Skeletal muscle tissue (tissue), 4 donors: ENCODE measurements around the gene MEOX1. TPM values are rescaled to one million over a fixed set of nuclear protein-coding genes. Genes with fewer than 3 reads are reported as not detected.

Source experiments
- H3K27ac ChIP-seq: one replicate; pipeline ENCODE4 v1.7.0; 2013; ENCODE audit warnings: mild to moderate bottlenecking, low read depth, low read length, inconsistent platforms
- H3K27me3 ChIP-seq, 3 donors: one replicate each; pipeline ENCODE4 v1.7.0; 2013; ENCODE audit warnings: low read length in 3 of 3; ENCODE audit not compliant: control insufficient read depth in 3 of 3, insufficient read depth in 3 of 3
- H3K36me3 ChIP-seq, 3 donors: one replicate each; pipeline ENCODE4 v1.7.0; 2013; ENCODE audit warnings: low read length in 3 of 3; ENCODE audit not compliant: control insufficient read depth in 3 of 3, insufficient read depth in 3 of 3
- H3K4me1 ChIP-seq, 3 donors: one replicate each; pipeline ENCODE4 v1.7.0; 2013; ENCODE audit warnings: low read length in 3 of 3, mild to moderate bottlenecking in 3 of 3; ENCODE audit not compliant: control insufficient read depth in 3 of 3, insufficient read depth in 3 of 3
- H3K4me3 ChIP-seq, 3 donors: one replicate each; pipeline ENCODE4 v1.7.0; 2013; ENCODE audit warnings: low read length in 3 of 3
- H3K9ac ChIP-seq, 3 donors: one replicate each; pipeline ENCODE4 v1.7.0; 2013; ENCODE audit warnings: low read length in 3 of 3, mild to moderate bottlenecking in 3 of 3, moderate library complexity in 2 of 3, low read depth in 1 of 3
- H3K9me3 ChIP-seq, 3 donors: one replicate each; pipeline ENCODE4 v1.7.0; 2013; ENCODE audit warnings: low read length in 3 of 3; ENCODE audit not compliant: control insufficient read depth in 3 of 3
- total RNA-seq: library from RNA; depleted of rRNA; stranded (reverse); fragments of >200 nt; gene quantifications from one replicate; pipeline ENCODE4 v1.2.3, GENCODE V29; 2014
- donor health status: Osteomylitis.

MEOX1 gene
- total RNA-seq, 1 donor from 2014 or later = 12.5 TPM

DNA sequence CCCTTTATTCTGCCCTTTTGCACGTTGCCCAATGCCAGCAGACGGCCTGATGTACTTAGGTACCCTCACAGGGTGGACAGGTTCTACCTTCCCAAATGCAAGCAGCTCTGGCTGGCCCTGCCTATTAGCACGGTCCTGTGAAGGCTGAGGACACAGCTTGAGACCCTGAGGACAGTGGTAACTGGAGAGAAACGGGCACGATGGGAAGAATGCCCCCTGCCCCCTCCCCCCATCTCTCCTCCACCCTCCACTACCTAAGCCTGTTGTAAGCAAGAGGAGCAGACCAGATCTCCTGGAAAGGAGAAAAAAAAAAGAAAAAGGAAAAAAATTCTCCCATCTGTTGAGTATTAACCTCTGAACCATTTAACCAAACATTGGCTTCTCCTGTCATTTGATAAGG, 34.1 kb downstream of the MEOX1 start:
- peaks cover 0 to 3% (median 0%) of the 10 kb centered on the region in 3 donors for H3K4me1 ChIP-seq
- H3K36me3 ChIP-seq = no peaks in the 10 kb centered on the region
- H3K9me3 ChIP-seq = no peaks in the 10 kb centered on the region
- no peak overlapping the region for H3K9ac ChIP-seq
- no peak overlapping the region for H3K4me3 ChIP-seq
- peaks cover 0 to 6% (median 5%) of the 10 kb centered on the region in 3 donors for H3K27me3 ChIP-seq
- no peak overlapping the region for H3K27ac ChIP-seq

DNA sequence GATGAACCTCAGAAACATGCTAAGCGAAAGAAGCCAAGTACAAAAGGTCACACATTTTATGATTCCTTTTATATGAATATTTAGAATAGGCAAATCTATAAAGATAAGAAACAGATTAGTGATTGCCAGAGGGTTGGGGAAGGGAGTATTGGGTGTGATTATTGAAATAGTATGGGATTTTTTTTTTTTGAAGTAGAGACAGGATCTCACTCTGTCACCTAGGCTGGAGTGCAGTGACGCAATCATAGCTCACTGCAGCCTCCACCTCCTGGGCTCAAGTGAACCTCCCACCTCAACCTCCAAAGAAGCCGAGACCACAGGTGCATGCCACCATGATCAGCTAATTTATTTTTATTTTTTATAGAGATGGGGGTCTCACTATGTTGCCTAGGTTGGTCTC, 35.7 kb downstream of the MEOX1 start:
- Histone ChIP-seq H3K27me3 (peaks cover 0 to 6% (median 5%) of the 10 kb centered on the region in 3 donors), H3K4me3 (no peak overlapping the region), H3K9me3 (no peaks in the 10 kb centered on the region), H3K9ac (no peak overlapping the region), H3K27ac (no peak overlapping the region), H3K36me3 (no peaks in the 10 kb centered on the region), H3K4me1 (peaks cover 0 to 3% (median 0%) of the 10 kb centered on the region in 3 donors)

DNA sequence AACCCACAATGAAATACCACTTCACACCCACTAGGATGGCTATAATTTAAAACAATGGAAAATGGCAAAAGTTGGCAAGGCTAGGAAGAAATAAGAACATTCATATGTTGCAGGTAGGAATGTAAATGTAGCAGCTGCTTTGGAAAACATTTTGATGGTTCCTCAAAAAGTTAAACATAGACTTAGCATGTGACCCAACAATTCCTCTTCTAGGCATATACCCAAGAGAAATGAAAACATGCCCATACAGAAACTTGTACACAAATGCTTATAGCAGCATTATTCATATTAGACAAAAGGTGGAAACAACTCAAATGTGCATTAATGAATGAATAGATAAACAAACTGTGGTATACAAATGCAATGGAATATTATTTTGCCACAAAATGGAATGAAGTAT, 36.1 kb downstream of the MEOX1 start:
- H3K9ac ChIP-seq = no peak overlapping the region
- H3K9me3 ChIP-seq = no peaks in the 10 kb centered on the region
- H3K36me3 ChIP-seq = no peaks in the 10 kb centered on the region
- peaks cover 0 to 6% (median 5%) of the 10 kb centered on the region in 3 donors for H3K27me3 ChIP-seq
- H3K27ac ChIP-seq = no peak overlapping the region
- no peak overlapping the region for H3K4me3 ChIP-seq
- peaks cover 0 to 3% (median 1%) of the 10 kb centered on the region in 3 donors for H3K4me1 ChIP-seq

- no peaks in the 10 kb centered on the region for H3K36me3 ChIP-seq
- H3K4me1 ChIP-seq = peaks cover 0 to 2% (median 0%) of the 10 kb centered on the region in 3 donors
- H3K27me3 ChIP-seq = no peaks in the 10 kb centered on the region
- H3K4me3 ChIP-seq = no peak overlapping the region
- no peaks in the 10 kb centered on the region for H3K9me3 ChIP-seq
- H3K27ac ChIP-seq = no peak overlapping the region
- no peak overlapping the region for H3K9ac ChIP-seq
Measured at GRCh38 chr17:43620581-43620980, 41.1 kb downstream of the MEOX1 start.

GRCh38 chr17:43620147-43620546, 41.6 kb downstream of the MEOX1 start:
- Histone ChIP-seq H3K27me3 (no peaks in the 10 kb centered on the region), H3K36me3 (no peaks in the 10 kb centered on the region)

GRCh38 chr17:43619705-43620104, 42.0 kb downstream of the MEOX1 start:
- no peaks in the 10 kb centered on the region for H3K9me3 ChIP-seq
- H3K27ac ChIP-seq = no peak overlapping the region
- H3K9ac ChIP-seq = no peak overlapping the region
- H3K36me3 ChIP-seq = no peaks in the 10 kb centered on the region
- no peak overlapping the region for H3K4me3 ChIP-seq
- no peaks in the 10 kb centered on the region for H3K27me3 ChIP-seq
- peaks cover 0 to 2% (median 0%) of the 10 kb centered on the region in 3 donors for H3K4me1 ChIP-seq

More at GRCh38 chr17:43620147-43620546, 41.6 kb downstream of the MEOX1 start:
- Histone ChIP-seq H3K9ac (no peak overlapping the region), H3K27ac (no peak overlapping the region), H3K4me1 (peaks cover 0 to 2% (median 0%) of the 10 kb centered on the region in 3 donors), H3K9me3 (no peaks in the 10 kb centered on the region), H3K4me3 (no peak overlapping the region)

DNA sequence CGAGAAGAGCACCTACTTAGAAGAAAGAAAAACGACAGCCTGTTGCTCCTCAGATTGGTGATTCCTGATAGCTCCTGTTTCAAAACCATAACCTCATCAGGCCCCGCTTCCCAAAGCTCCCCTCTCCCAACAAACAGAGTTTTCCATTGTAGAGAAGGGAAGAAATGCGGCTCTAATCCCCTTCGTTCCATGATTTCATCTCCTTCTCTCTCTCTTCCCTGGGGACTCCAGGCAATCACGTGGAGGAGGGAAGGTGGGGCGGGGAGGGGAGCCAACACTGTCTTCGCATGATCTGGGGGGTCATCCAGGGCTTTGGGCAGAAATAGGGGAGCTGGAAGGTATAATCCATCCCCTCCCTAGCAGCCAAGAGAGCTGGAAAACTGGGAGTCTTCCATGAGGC, 43.4 kb downstream of the MEOX1 start:
- Histone ChIP-seq H3K4me3 (no peak overlapping the region), H3K27me3 (peaks cover 0 to 5% (median 0%) of the 10 kb centered on the region in 3 donors), H3K9ac (no peak overlapping the region), H3K4me1 (peaks cover 0 to 2% (median 0%) of the 10 kb centered on the region in 3 donors), H3K9me3 (no peaks in the 10 kb centered on the region), H3K27ac (no peak overlapping the region), H3K36me3 (no peaks in the 10 kb centered on the region)

DNA sequence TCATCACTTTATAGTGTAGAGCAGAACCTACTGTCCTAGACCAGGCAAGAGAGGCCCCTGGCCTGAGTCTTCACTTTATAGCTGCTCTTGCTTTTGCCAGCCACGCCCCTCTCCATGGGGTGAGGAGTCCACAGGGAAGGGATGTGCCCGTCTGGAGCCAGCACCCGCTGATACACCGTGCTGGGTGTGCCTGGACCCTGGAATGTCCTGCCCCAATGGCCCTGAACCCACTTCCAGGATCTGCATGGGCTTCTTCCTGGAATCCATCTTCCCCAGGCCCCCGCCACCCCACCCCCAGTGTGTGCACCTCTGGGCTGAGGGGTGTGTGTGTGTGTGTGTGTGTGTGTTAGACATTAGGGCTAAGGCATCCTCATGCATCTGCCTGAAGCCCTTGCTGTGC, 44.9 kb downstream of the MEOX1 start:
- Histone ChIP-seq H3K36me3 (no peaks in the 10 kb centered on the region), H3K4me3 (no peak overlapping the region), H3K27me3 (peaks cover 0 to 5% (median 0%) of the 10 kb centered on the region in 3 donors), H3K27ac (no peak overlapping the region), H3K4me1 (peaks cover 0 to 2% (median 0%) of the 10 kb centered on the region in 3 donors), H3K9me3 (no peaks in the 10 kb centered on the region), H3K9ac (no peak overlapping the region)

- Histone ChIP-seq H3K36me3 (no peaks in the 10 kb centered on the region), H3K27me3 (peaks cover 0 to 5% (median 0%) of the 10 kb centered on the region in 3 donors), H3K27ac (no peak overlapping the region), H3K4me1 (peaks cover 0 to 2% (median 0%) of the 10 kb centered on the region in 3 donors), H3K9me3 (peaks cover 0 to 2% (median 0%) of the 10 kb centered on the region in 3 donors), H3K9ac (no peak overlapping the region), H3K4me3 (no peak overlapping the region)
Measured at GRCh38 chr17:43616421-43616820, 45.3 kb downstream of the MEOX1 start.

- Histone ChIP-seq H3K9me3 (peaks cover 0 to 2% (median 0%) of the 10 kb centered on the region in 3 donors), H3K27ac (no peak overlapping the region), H3K4me1 (peaks cover 0 to 2% (median 0%) of the 10 kb centered on the region in 3 donors), H3K36me3 (no peaks in the 10 kb centered on the region), H3K9ac (no peak overlapping the region), H3K4me3 (no peak overlapping the region), H3K27me3 (peaks cover 0 to 5% (median 0%) of the 10 kb centered on the region in 3 donors)
Measured at GRCh38 chr17:43616029-43616351, 45.7 kb downstream of the MEOX1 start.
